Esophagus mucosa (tissue), 1 donor: ENCODE data around the gene UPK1A. TPM values are rescaled to one million over a fixed set of nuclear protein-coding genes. Genes with fewer than 3 reads are reported as not detected.

Experiments
- ATAC-seq: fragments of 200-7000 bp; cut with Tn5 transposase; one replicate; pipeline ENCODE4 v1.9.1; 2020
- total RNA-seq: library from RNA; stranded (reverse); gene quantifications from one replicate; pipeline ENCODE4 v1.2.4, GENCODE V29; 2023
- donor health status: DM: yes; HTN: yes; CAD: no.

Gene UPK1A
- 3.8 TPM for total RNA-seq

GRCh38 chr19:35666251-35666913 lies at the start of gene UPK1A:
Gene UPK1A, plus strand, starts transcription at chr19:35666517. Its CDS starts 296 bp downstream, at chr19:35666813.
- peak; percentile 82 for ATAC-seq

- no peak for ATAC-seq
Observed at GRCh38 chr19:35618857-35619256, 47.5 kb upstream of the UPK1A start.

GRCh38 chr19:35619290-35619923 lies 46.9 kb upstream of the UPK1A start:
- ATAC-seq = no peak

- ATAC-seq = no peak
Observed at GRCh38 chr19:35620001-35620400, 46.3 kb upstream of the UPK1A start.

DNA sequence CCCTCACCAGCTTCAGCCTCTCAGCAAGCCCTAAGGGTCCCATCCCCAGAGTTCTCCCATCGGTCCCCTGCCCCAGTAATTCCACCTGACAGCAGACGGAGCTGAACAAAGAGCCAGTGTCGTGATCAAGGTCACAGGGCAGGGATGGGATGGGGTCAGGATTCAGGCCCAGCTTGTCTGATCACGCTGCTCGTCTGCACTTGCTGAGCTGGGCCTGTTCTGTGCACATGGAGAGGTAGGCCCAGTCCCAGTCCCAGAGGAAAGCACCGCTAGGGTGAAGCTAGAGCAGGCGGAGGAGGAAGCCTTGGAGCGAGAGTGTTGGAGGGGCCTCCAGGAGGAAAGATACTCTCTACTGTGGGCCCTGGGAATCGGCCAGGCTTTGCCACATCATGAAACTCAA lies 44.6 kb upstream of the UPK1A start:
- no peak for ATAC-seq

GRCh38 chr19:35622750-35623149 lies 43.6 kb upstream of the UPK1A start:
- ATAC-seq = no peak

DNA sequence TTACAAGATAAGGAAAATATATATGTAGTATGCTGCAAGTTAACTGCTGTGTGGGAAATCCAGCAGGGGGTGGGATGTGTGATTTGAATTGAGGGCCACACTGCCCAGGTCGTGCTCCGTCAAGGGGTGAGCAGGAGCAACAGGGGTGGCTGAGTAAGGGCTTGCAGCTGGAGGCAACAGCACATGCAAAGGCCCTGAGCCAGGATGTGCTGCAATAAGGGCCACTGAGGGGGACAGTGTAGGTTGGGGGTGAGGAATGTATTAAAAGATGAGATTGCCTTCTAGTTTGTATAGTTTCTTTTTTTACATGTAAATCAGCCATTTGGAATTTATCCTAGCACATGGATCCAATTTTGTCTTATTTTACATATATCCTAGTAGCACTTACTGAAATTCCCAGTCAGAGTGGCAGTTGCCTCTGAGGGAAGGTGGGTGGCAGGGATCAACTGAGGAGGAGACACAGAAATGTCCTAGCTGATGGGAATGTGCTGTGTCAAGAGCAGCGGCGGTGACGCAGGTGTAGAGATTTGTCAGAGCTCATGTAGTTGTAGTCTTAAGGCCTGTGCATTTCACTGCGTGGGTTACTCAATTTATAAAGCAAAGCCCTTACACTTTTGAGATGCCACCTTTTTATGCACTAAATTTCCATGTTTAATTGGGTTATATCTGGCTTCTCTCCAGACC lies 42.8 kb upstream of the UPK1A start:
- no peak for ATAC-seq

GRCh38 chr19:35628264-35628564 lies 38.1 kb upstream of the UPK1A start:
- no peak for ATAC-seq

DNA sequence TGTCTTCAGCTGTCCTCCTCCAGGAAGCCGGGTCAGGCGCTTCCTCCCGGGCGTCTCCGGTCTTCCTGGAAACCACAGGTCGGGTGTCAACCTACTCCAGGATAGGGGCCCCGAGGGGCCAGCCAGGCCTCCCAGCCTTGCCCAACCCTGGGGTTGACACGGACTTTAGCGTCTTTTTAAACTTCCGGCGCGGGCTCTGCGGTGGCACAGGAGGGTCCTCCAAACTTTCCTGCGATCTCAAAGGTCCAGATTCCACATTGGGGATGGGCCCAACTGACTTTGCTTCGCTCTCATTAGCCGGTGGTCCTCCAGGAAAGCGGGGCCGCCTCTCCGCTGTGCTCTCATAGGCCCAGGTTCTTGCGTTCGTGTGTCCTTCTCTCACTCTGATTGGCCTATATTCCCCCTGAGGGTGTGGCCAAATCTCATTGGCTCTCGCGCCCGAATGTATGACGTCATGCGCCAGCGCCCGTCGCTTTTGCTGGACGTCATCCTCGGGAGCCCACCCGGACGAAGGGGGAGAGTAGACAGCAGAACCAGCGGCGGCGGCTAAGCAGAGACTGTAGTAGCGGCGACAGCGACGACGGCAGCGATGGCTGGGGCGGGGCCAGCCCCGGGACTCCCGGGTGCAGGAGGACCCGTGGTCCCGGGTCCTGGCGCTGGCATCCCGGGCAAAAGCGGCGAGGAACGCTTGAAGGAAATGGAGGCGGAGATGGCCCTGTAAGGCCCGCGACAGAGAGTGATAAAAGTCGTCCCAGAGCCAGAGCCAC lies 37.6 kb upstream of the UPK1A start, which contains the start of gene RBM42:
TSS of gene RBM42 (plus strand) at position 472 of the 767 bp plus-strand sequence. CDS start at position 590, 118 bp downstream.
- ATAC-seq = peak; percentile 99

DNA sequence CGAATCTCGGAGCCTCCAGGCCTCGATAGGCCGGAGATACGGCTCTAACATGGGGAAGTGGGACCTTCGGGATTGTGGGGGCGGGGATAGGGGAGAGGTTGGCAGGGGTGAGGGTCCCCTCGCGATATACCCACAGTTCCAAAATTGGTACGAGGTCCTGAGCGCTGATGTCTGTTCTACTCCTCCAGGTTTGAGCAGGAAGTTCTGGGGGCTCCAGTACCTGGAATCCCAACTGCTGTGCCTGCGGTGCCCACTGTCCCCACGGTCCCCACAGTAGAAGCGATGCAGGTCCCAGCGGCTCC lies 37.0 kb upstream of the UPK1A start:
- no peak for ATAC-seq

DNA sequence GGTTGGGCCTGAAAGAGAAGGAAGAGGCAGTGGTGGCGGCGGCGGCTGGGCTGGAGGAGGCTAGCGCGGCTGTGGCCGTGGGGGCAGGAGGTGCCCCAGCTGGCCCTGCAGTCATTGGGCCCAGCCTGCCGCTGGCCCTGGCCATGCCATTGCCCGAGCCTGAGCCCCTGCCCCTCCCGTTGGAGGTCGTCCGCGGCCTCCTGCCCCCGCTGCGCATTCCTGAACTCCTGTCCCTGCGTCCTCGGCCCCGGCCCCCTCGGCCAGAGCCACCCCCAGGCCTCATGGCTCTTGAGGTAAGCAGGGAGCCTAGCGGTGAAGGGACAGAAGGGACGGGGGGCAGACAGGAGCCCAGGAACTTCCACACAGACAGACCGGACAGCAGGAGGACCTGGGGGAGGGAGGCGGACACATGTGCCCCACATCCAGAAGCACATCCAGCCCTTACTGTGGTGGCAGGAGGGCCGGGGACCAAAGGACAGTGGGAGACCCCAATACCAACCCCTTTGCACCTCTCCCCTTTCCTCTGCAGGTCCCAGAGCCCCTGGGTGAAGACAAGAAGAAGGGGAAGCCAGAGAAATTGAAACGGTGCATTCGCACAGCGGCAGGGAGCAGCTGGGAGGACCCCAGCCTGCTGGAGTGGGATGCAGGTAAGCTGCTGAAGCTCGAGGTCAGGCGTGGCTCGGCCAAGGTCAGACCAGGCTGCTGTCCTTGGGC lies 32.4 kb upstream of the UPK1A start:
- ATAC-seq = no peak

DNA sequence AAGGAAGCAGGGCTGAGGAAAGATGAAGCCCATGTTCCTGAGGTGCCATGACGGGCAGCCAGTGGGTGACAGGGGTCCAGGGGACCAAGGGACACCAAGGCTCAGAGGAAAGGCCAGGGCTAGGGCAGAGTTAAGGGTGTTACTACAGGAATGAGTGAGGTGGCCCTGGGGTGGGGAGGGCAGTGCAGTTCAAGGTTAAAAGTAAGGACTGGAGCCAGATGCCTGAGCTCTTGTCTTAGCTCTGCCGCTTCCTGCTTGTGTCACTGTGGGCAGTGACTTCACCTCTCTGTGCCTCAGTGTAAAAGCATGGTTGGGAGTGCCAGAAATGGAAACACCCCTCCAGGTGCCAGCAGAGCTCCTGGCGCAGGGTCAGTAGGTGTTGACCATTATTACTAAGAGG lies 29.7 kb upstream of the UPK1A start:
- no peak for ATAC-seq

DNA sequence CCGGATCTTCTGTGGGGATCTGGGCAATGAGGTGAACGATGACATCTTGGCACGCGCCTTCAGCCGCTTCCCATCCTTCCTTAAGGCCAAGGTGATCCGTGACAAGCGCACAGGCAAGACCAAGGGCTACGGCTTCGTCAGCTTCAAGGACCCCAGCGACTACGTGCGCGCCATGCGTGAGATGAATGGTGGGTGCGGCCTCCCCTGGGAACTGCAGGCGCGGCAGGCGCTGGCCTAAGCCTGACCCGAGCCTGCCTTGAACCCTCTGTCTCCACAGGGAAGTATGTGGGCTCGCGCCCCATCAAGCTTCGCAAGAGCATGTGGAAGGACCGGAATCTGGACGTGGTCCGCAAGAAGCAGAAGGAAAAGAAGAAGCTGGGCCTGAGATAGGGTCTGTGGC lies 29.2 kb upstream of the UPK1A start:
- ATAC-seq = no peak

GRCh38 chr19:35639321-35639639 lies 27.0 kb upstream of the UPK1A start:
- ATAC-seq = no peak

DNA sequence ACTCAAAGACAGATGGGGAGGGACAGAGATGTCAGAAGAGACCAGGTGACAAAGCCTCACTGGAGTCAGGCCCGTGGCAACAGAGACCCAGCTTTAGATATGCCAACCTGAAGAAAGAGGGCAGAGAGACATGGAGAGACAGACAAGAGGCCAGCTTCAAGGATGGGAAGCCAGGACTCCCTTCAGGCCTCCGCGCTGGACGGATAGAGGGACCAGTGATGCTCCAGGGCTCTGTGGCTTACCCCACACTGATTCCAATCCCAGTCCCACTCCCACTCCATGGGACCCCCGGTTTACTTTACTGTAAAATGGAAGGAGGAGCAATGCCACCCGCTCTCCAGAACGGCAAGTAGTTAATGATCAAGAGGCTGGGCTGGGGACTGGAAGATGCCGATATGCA lies 26.5 kb upstream of the UPK1A start:
- no peak for ATAC-seq

DNA sequence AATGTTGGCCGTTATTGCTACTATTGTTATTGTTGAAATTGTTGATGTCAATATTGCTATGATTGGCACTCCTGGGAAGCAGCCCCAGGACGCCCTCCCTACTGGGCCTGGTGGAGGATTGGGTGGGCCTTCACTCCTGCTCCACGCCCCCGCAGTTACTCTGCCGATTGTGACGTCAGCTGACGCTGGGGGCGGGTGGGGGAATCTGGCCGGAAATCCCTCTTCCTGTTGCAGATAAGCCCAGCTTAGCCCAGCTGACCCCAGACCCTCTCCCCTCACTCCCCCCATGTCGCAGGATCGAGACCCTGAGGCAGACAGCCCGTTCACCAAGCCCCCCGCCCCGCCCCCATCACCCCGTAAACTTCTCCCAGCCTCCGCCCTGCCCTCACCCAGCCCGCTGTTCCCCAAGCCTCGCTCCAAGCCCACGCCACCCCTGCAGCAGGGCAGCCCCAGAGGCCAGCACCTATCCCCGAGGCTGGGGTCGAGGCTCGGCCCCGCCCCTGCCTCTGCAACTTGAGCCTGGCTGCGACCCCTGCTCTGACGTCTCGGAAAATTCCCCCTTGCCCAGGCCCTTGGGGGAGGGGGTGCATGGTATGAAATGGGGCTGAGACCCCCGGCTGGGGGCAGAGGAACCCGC lies 24.7 kb upstream of the UPK1A start, which contains the start of gene ETV2:
TSS of gene ETV2 (plus strand) at position 231 of the 637 bp plus-strand sequence. CDS start 716 bp downstream, outside the sequence.
- no peak for ATAC-seq

DNA sequence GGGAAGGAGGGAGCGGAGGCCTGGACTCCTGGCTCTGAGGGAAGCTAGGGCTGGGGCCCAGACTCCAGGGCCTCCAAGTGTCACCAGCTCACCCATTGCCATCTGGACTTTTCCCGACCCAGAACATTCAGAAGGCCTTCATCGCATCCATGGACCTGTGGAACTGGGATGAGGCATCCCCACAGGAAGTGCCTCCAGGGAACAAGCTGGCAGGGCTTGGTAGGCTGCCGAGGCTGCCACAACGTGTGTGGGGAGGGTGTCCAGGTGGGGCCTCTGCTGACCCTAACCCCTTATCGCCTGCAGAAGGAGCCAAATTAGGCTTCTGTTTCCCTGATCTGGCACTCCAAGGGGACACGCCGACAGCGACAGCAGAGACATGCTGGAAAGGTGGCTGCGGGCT lies 24.0 kb upstream of the UPK1A start:
- ATAC-seq = no peak

DNA sequence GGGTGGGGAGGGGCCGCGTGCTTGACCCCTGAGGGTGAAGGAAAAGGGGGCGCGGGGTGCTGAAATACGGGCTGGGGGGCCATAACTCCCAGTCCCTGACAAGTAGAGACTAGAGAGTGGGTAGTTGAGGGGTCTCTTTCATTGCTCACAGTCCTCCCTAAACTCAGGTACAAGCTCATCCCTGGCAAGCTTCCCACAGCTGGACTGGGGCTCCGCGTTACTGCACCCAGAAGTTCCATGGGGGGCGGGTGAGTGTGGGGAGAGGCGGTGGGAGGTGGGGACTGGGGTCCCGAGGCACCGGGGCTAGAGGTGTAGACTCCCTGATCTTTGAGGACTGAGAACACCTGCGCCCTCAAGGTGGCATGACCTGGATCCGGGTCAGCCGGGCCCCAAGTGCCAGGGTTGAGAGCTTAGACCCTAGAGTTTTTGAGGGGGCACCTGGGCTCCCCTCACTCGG lies 23.5 kb upstream of the UPK1A start:
- no peak for ATAC-seq

DNA sequence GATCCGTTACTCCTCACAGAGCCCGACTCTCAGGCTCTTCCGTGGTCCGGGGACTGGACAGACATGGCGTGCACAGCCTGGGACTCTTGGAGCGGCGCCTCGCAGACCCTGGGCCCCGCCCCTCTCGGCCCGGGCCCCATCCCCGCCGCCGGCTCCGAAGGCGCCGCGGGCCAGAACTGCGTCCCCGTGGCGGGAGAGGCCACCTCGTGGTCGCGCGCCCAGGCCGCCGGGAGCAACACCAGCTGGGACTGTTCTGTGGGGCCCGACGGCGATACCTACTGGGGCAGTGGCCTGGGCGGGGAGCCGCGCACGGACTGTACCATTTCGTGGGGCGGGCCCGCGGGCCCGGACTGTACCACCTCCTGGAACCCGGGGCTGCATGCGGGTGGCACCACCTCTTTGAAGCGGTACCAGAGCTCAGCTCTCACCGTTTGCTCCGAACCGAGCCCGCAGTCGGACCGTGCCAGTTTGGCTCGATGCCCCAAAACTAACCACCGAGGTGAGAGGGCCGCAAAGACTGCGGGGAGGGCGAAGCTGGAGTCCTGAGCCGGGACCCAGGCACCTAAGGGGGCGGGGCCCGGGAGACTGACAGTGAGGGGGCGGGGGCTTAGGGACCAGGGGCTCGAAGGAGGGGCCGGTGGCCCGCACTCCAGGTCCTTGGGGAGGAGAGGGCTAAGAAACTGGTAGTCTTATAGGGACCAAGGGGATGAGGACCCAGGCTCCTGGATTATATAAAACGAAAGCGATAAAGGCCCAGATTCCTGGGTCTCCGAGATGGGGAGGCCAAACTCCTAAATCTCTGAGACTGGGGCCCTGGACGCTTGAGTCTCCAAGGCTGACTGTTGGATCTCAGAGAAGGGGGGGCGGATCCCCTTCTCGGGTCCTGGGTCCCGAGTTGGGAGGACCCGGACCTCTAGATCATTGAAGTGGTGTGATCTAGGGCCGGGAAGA lies 22.8 kb upstream of the UPK1A start:
- peak; percentile 75 for ATAC-seq

- peak; percentile 92 for ATAC-seq
Observed at GRCh38 chr19:35644206-35644986, 21.9 kb upstream of the UPK1A start.
